Hepatocyte (in vitro differentiated cells): ENCODE results near the gene TM4SF20.

Source experiments
- CTCF ChIP-seq: fragments of 200-600 bp; sonication (generic); IDR thresholded peaks from 2 replicates; pipeline ENCODE4 v1.5.1; 2016; ENCODE audit warnings: antibody characterized with exemption, mild to moderate bottlenecking; ENCODE audit not compliant: poor library complexity
- EZH2 ChIP-seq: fragments of 200-600 bp; sonication (generic); IDR thresholded peaks from 2 replicates; pipeline ENCODE4 v1.6.1; 2016; ENCODE audit warnings: antibody characterized with exemption, mild to moderate bottlenecking, borderline replicate concordance
- EZH2phosphoT487 ChIP-seq: fragments of 200-600 bp; sonication (generic); IDR thresholded peaks from one replicate; pipeline ENCODE4 v1.6.1; 2018; ENCODE audit warnings: antibody characterized with exemption, mild to moderate bottlenecking, low read depth, moderate library complexity; ENCODE audit not compliant: unreplicated experiment, severe bottlenecking

GRCh38 chr2:227394401-227394800 lies 15.3 kb upstream of the TM4SF20 start:
- TF ChIP-seq CTCF: no peak
- TF ChIP-seq EZH2phosphoT487: no peak
- no peak for TF ChIP-seq EZH2
